IPS DF 4.7 (cell line): ENCODE results near the gene ITGA2.

Experiments
- DNase-seq: peaks from one replicate; pipeline ENCODE4 v3.0.0-alpha.2; 2013; ENCODE audit warnings: low spot score; ENCODE audit errors: extremely low read depth

ITGA2 gene

GRCh38 chr5:52988335-52989024, 672 bp upstream of the ITGA2 start:
- DNase-seq = no peak

- DNase-seq = no peak
These were observed 802 bp downstream of the ITGA2 start for GRCh38 chr5:52989781-52990527.

GRCh38 chr5:52990528-52990925, 1.4 kb downstream of the ITGA2 start:
- no peak for DNase-seq

DNA sequence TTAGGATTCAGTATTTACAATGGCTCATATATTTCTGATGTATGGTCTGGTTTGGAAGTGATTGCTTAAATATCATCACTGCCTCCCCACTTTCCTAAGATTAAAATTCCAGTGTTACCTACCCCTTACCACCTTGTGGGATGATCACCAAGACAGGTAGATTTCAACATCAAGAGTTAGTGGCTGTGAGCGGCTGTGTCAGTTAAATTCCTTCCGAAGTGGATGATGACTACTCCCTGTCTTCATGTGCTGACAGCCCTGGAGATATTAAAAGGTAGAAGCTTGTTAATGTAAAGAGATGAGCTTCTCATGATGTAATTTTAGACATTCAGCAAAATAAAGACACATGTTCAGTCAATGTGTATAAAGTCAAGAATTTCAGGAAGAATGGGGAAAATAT, 4.2 kb downstream of the ITGA2 start:
- DNase-seq = no peak

DNA sequence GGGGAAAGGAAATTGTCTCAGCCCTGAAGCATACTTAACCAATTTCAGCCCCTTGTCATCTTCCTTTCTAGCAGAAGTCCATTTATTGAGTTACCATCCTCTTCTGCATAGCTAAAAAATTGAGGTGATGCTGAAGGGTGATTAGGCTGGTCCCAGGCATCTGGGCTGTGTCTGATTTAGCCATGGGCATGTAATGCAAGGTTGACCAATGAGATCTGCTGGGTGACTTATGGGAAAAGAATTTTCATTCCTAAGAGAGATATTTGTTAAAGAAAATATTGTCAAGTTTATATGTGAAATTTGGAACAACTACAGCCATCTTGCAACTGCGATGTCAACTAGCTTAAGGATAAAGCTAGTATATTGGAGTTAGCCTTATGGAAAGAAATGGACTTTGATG, 5.1 kb downstream of the ITGA2 start:
- DNase-seq = no peak

- DNase-seq = no peak
These were observed 5.9 kb downstream of the ITGA2 start for GRCh38 chr5:52995095-52995494.

DNA sequence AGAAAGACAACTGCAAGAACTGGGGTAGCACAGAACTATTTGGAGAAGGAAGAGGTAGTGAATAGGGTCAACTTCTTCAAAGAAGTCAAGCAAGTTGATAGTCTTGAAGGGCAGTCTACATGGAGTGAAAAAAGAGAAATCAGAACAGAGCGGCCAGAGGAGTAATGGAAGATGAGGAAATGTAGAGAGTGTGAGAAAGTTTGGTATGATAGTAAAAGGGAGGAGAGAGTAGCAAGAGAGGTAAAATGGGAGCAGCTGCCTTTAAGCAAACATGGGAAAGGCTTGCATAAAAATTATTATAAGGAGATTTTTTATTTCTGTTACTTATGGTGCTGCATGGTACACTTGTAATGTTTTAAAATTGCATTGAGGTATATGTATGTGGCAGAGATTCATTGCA, 6.8 kb downstream of the ITGA2 start:
- DNase-seq = no peak

DNA sequence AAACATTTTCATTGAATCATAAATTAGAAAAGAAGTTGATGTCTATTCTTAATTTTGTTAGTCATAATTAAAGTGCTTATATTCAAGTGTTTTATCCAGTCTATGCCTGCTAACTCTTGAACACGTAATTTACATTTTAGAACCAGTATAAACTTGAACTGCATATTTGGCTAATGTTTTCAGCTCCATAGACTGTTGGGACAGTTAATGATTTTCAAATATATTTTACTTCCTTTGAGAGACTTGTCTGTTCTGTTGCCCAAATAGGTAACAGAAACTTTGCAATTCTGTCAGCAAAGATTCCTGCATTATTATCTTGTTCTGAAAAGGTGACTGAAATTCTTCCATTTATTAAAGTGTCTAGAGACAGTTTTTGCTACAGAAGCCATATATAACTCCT, 7.8 kb downstream of the ITGA2 start:
- no peak for DNase-seq

- DNase-seq = no peak
These were observed 8.3 kb downstream of the ITGA2 start for GRCh38 chr5:52997424-52997823.

DNA sequence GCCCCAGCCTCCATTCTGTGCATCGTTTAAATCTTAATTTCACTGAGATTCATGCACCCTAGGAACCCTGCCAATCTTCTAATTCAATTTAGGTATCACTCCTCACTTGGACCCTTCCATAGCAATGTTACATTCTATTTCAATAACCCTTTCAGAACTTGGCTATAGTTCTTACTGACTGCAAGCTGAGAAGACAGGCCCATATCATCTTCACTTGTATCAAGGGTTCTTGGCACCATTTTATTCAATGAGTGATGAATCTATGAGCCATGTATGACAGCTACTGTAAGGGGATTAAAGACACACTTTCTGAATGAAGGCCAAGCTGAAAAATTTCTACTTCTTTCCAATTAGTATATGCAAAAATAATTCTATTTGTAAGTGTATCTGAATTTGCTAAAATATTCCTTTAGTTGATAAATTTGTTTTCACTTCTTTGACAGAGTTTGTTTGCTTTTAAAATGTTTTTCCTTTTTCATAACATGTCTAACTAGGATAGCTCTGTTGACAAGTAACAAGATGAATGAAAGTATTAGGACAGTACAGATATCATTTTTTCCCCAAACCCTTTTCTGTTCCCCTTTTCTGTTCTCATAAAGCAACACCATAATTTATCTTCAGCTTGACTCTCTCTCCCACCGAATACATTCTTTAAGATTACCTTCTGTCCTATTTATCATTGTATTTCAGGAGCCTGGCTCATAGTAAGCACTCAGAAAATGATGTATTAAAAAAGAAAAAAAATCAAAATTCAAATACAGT, 9.6 kb downstream of the ITGA2 start:
- DNase-seq = no peak

DNA sequence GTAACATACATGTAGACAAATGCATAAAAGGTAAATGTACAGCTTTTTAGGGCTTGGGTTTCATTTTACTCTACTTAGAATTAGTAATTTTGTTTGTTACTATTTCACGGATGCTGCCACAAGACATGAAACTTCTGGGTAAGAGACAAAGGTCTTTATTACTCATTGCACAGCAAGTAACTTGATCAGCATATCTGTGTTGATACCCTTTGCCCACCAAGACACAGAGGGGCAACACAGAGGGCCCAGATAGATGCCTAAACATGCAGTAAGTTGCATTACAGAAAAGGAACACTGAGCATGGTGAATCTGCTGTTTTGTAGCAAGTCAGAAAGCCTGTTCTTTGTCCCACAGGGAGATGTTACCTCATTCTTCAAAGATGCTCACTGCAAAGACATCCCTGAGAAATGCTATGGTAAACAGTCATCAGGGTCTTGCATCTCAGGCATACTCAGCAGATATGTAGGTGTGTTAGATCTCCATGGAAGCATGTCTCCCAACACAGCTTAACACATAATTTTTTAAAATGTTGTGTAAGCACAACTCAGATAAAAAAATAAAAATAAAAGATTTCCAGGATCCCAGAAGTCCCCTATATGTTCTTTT, 10.3 kb downstream of the ITGA2 start:
- no peak for DNase-seq

- DNase-seq = no peak
These were observed 12.4 kb downstream of the ITGA2 start for GRCh38 chr5:53001541-53001940.

DNA sequence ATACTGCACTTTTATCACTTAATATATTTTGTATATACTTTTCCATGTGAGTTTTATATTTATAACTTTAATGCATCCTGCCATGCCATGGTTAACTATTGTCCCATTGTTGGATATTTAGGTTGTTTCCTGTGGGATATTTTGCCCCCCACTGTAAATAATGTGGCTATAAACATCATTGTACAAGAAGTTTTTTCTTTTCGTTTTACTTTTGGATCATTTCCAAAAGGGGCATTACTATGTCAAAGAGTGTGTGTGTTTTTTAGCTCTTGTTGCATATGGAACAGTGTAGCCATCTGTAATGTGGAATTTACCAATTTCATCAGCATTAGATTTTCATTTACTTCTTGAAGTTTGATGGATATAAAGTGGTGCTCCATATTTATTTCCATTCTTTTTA, 13.3 kb downstream of the ITGA2 start:
- no peak for DNase-seq

GRCh38 chr5:53003144-53003543, 14.0 kb downstream of the ITGA2 start:
- no peak for DNase-seq

DNA sequence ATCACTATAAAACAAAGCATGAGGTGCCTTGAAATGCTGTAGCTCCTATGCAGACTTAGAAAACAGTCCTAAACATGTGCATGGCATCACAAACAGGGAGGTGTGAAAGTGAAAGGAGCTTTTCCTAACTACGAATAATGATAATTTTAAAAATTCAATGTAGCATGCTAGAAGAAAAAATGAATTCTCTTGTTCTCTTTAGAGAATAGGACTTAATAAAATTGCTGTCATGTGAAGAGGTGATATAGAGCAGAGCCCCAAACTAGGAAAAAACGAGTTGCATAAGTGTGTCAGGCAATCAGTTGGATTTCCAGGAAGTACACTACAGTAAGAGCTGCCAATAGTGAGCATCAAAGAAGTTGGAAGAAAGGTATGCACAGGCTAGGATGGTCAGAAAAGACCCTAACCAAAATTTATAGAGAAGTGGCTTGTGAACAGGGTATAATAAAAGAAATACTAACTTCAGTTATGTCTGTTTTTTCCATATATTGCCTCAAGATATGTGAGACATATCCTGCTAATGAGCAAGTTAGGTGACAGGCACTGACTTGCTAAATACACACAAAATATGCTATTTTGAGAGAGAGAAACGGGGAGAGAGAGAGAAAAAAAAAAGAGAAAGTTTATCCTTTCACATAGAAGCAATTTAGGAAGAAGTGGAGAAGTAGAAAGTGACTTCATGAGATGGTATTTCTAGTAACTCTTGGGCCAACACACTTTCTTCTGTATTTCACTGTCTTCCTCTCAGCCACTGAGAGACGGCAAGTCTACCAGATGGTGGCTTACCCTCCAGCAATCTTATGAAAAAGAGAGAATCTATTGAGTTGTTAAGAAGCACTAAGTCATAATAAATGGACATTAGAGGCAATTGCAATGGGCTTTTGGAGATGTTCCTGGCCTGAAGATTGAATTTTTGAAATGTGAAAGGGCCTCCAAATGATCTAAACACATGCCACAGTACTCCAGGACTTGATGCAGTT, 18.0 kb downstream of the ITGA2 start:
- no peak for DNase-seq

- DNase-seq = no peak
These were observed 19.6 kb downstream of the ITGA2 start for GRCh38 chr5:53008751-53009150.

DNA sequence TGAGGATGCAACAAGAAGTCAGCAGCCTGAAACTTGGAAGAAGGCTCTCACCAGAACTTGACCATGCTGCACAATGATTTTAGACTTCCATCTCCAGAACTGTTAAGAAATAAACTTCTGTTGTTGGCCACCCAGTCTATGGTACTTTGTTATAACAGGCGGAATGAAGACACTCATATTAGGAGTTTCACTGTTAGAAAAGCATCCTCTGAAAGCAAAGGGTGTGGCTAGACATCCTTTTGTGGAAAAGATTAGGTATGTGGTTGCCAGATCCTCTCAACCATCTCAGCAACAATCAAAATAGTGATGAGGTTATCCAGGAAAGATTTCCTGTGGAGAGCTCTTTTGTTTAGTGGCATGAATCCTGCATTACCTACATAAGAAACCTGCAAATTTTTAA, 20.7 kb downstream of the ITGA2 start:
- DNase-seq = no peak

DNA sequence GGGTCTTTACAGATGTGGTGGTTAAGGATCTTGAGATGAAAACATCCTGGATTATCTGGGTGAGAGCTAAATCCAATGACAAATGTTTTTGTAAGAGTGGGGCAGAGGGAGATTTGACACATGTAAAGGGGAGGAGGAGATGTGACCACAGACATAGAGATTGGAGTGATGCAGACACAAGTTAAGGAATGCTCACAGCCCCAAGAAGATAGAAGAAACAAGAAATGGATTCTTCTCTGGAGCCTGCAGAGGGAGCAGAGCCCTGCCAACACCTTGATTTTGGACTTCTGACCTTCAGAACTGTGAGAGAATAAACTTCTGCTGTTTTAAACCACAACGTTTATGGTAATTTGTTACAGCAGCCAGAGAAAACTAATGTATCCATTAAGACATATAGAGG, 21.7 kb downstream of the ITGA2 start:
- DNase-seq = no peak

DNA sequence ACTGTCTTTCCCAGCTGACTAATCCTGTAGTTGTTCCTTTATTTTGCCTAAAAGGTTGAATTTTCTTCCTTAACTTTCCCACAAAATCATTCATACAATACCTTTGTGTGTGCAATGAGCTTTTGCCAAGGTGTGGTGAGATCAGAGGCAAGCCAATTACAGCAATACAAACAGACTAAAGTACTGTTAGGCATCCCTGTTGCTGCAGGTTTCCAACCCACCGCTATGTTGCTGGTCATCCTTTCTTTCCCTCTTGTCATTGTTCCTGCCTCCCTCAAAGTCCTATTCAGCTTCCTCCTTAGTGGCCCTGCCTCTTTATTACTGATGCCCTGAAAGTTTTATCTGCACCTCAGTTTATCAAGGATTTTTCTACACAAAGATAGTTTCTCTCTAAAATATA, 22.1 kb downstream of the ITGA2 start:
- no peak for DNase-seq

DNA sequence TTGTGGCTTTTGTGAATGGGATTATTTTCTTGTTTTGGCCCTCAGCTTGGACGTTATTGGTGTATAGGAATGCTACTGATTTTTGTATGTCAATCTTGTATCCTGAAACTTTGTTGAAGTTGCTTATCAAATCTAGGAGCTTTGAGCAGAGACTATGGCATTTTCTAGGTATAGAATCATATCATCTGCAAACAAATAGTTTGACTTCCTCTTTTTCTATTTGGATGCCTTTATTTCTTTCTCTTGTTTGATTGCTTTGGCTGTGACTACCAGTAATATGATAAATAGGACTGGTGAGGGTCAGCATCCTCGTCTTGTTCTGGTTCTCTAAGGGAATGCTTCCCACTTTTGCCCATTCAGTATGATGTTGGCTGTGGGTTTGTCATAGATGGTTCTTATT, 24.7 kb downstream of the ITGA2 start:
- DNase-seq = no peak

DNA sequence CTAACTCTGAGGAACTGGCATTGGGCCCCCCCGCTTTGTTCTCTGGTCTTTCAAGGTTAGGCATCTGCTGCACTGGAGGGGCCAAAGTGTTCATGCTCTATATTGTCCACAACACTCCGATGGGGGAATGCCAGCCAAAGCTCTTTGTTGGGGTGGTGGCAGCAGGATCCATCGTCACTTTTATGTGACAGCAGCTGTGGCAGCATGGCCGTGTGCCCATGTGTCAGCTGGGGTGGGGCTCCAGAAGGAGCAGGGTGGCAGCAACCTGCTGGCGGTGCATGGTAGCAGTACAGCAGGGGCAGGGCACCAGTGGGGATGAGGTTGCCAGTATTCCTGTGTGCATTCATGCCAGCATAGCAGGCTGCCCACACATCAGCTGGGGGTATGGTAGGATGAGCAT, 28.2 kb downstream of the ITGA2 start:
- DNase-seq = no peak
